ENCODE results near the gene ERVMER34-1. TPM values are rescaled to one million over a fixed set of nuclear protein-coding genes. Genes with fewer than 3 reads are reported as not detected.
A peak's percentile ranks its signal among the peaks of the same experiment; 100 is the strongest.

The ERVMER34-1 gene
- total RNA-seq, 1 donor from 2014 or later, result 0.05 TPM

DNA sequence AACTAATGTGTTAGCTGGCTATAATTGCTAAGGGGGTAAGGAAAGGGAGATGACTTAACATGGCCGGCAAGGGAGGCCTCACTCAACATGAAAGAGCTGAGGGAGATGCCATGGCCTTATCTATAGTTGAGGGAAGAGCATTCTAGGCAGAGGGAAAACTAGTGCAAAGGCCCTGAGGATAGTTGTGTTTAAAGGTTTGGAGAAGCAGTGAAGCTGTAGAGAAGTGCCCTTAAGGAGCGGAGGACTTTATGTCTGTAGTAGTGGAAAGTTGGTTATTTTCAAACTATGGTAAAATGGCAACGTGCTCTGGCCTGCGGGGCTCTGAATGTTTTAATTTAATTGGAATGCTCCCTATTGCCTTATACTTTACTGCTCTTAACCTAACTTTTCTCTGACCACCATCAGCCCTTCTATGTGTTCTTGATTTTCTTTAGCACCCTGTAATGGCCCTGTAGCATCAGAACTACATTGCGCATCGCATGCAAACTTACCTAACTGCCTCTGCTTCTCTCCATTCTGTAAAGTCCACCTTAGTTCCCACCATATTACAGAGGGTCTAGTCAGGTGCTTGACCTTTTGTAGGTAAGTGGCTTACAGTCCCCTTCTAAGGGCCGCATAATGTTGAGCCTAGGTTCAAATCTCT is 35.8 kb downstream of the ERVMER34-1 start:
- Mint-ChIP-seq H3K4me1 (ENCODE audit: low read depth) (peaks cover 51% of the 10 kb centered on the region), H3K9me3 (no peaks in the 10 kb centered on the region), H3K4me3 (peak overlapping the region; percentile 98), H3K27ac (peak overlapping the region; percentile 88), H3K36me3 (ENCODE audit: low read depth) (peaks cover 44% of the 10 kb centered on the region), H3K27me3 (ENCODE audit: insufficient read depth) (no peaks in the 10 kb centered on the region)
- intact Hi-C loops (cut with micrococcal nuclease), result no loop called here
- DNase-seq (ENCODE audit: low spot score), result no peak

DNA sequence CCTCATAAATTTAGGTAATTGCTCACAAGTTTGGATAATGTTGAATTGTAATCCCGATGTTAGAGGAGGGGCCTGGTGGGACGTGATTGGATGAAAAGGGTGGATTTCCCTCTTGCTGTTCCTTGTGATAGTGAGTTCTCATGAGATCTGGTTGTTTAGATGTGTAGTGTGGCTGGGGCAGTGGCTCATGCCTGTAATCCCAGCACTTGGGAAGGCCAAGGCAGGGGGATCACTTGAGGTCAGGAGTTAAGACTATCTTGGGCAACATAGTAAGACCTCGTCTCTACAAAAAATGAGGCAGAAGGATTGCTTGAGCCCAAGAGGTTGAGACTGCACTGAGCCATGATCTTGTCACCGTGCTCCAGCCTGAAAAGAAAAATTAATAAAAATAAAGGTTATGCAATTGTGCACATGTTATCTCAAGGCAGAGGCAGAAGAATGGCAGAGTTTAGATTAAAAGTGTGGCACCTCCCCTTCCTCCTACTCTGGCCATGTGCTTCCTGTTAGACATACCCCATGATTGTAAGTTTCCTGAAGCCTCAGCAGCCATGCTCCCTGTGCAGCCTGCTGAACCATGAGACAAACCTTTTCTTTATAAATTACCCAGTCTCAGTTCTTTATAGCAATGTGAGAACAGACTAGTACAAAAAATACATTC is 36.5 kb downstream of the ERVMER34-1 start:
- H3K27ac Mint-ChIP-seq, result peak overlapping the region; percentile 88
- H3K4me1 Mint-ChIP-seq (ENCODE audit: low read depth), result peaks cover 57% of the 10 kb centered on the region
- H3K4me3 Mint-ChIP-seq, result peak overlapping the region; percentile 98
- no peaks in the 10 kb centered on the region for H3K9me3 Mint-ChIP-seq
- peaks cover 44% of the 10 kb centered on the region for H3K36me3 Mint-ChIP-seq (ENCODE audit: low read depth)
- no peak for DNase-seq (ENCODE audit: low spot score)
- H3K27me3 Mint-ChIP-seq (ENCODE audit: insufficient read depth), result no peaks in the 10 kb centered on the region
- intact Hi-C loops (cut with micrococcal nuclease), result loop anchor here (5.0 kb wide), 2 partner anchors 167 to 1518 kb away; no protein-coding TSS in a partner anchor

DNA sequence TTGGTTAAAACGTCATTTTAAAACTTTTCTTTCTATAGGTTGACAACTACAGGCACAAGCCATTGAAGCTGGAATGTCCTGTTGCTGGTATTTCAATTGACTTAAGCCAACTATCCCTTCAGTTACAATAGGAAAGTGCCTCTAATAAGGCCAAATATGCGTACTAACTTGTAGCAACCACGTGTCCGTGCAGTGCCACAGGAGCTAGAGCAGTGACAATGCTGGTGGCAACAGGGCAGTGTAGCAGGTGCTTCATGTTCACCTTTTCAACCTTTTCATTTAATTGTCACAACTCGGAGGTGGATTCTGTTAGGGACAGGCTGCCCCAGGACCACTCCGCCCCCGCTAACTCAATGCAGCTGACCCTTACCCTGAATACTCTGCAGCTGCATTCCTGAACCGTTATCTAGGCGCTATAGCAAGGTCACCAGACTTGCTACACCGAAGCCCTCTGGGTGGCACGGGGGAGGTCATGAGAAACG is 37.7 kb downstream of the ERVMER34-1 start:
- Mint-ChIP-seq H3K36me3 (ENCODE audit: low read depth) (peaks cover 46% of the 10 kb centered on the region), H3K4me1 (ENCODE audit: low read depth) (peaks cover 57% of the 10 kb centered on the region), H3K9me3 (no peaks in the 10 kb centered on the region), H3K27ac (peak overlapping the region; percentile 96), H3K27me3 (ENCODE audit: insufficient read depth) (no peaks in the 10 kb centered on the region), H3K4me3 (peak overlapping the region; percentile 98)
- intact Hi-C loops (cut with micrococcal nuclease), result loop anchor here (2.0 to 5.0 kb wide), 3 partner anchors 125 to 1519 kb away; no protein-coding TSS in a partner anchor
- DNase-seq (ENCODE audit: low spot score), result no peak

DNA sequence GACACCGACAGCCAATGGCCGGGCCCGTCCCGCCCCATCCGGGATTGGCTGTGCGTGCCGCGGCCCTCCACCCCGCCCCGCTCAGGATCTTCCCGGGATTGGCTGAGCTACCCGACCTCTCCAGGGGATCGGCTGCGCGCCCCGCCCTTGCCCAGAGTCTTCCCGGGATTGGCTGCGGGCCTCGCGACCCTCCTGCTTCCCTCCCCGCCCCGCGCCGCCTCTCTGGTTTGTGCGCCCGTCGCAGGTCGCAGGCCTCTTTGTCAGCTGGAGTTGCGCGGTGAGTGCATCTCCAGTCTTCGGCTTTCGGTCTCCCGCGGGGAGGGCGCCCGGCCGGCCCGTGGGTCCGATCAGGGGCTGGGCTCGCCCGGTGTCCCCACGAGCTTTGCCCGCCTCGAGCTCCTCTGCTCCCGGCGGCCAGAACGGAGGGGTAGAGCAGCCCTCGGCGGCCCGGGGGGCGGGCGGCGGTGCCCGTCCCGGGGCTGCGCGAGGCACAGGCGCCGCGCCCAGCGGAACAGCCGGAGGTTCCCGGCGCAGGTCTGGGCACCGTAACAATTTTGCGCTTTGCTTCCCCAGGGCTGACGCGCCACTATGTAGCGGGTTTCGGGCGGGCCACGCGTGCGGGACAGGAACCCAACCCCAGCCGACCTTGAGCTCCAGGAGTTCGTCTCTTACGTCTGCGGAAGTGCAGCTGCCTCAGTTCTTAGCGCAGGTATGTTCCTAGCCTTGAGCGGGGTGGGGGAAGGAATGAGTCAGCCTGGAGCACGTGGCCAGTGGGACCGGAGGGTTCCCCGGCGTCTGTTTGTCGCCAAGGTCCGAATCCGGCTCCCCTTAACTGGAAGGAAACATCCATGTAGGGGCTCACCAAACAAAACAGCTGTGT is 38.7 kb downstream of the ERVMER34-1 start:
- Mint-ChIP-seq H3K36me3 (ENCODE audit: low read depth) (peaks cover 41% of the 10 kb centered on the region), H3K4me1 (ENCODE audit: low read depth) (peaks cover 57% of the 10 kb centered on the region), H3K27me3 (ENCODE audit: insufficient read depth) (no peaks in the 10 kb centered on the region), H3K9me3 (no peaks in the 10 kb centered on the region), H3K4me3 (peak overlapping the region; percentile 98), H3K27ac (peak overlapping the region; percentile 96)
- intact Hi-C loops (cut with micrococcal nuclease), result loop anchor here (1.0 to 5.0 kb wide), 9 partner anchors 10 to 1520 kb away; partner anchors contain the start of genes RASL11B, SCFD2 and USP46
- peak; percentile 97 for DNase-seq (ENCODE audit: low spot score)

DNA sequence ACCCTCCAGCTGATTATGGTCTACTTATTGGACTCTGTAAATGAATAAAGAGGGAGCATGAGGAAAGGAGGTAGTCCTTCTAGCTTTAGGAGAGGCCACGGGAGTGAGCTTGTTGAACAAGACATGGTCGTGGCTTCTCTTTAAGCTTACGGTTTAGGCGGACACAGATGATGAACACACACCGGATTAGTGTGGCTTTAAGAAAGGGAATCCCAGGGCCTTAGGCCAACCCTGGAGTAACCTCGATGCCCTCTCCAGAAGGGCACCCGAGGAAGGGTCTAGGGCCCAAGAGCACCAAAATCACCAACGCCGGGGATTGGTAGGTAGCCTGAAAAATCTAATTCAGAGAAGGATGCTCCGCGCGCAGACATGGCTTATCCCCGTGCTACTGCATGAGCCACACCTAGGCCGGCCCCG is 39.4 kb downstream of the ERVMER34-1 start:
- intact Hi-C loops (cut with micrococcal nuclease), result loop anchor here (1.0 to 5.0 kb wide), 9 partner anchors 10 to 1520 kb away; partner anchors contain the start of genes RASL11B, SCFD2 and USP46
- H3K9me3 Mint-ChIP-seq, result no peaks in the 10 kb centered on the region
- no peaks in the 10 kb centered on the region for H3K27me3 Mint-ChIP-seq (ENCODE audit: insufficient read depth)
- peak overlapping the region; percentile 74 for H3K27ac Mint-ChIP-seq
- DNase-seq (ENCODE audit: low spot score), result no peak
- H3K4me3 Mint-ChIP-seq, result peak overlapping the region; percentile 81
- H3K36me3 Mint-ChIP-seq (ENCODE audit: low read depth), result peaks cover 41% of the 10 kb centered on the region
- H3K4me1 Mint-ChIP-seq (ENCODE audit: low read depth), result peaks cover 57% of the 10 kb centered on the region

DNA sequence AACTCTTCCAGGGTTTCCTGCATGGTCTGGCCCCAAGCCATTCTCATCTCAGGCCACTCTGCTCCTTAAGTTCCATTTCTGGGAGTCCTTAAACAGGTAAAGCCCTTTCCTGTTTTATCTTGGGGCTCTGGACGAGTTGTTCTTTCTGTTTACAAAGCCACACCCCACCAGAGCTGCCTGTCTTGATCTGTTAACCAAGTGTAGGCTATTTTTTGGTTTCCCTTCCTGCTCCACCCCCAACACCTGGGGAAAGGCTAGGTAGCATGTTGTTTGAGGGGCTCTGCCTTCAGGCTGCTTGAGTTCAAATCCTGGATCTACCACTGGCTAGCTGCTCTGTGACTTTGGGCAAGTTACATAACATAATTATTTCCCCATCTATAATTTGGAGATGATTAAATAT is 40.0 kb downstream of the ERVMER34-1 start:
- Mint-ChIP-seq H3K27ac (no peak overlapping the region), H3K4me1 (ENCODE audit: low read depth) (peaks cover 57% of the 10 kb centered on the region), H3K9me3 (no peaks in the 10 kb centered on the region), H3K27me3 (ENCODE audit: insufficient read depth) (no peaks in the 10 kb centered on the region), H3K4me3 (peak overlapping the region; percentile 81), H3K36me3 (ENCODE audit: low read depth) (peaks cover 37% of the 10 kb centered on the region)
- no peak for DNase-seq (ENCODE audit: low spot score)
- intact Hi-C loops (cut with micrococcal nuclease), result loop anchor here (5.0 kb wide), 2 partner anchors 164 to 1521 kb away; no protein-coding TSS in a partner anchor

DNA sequence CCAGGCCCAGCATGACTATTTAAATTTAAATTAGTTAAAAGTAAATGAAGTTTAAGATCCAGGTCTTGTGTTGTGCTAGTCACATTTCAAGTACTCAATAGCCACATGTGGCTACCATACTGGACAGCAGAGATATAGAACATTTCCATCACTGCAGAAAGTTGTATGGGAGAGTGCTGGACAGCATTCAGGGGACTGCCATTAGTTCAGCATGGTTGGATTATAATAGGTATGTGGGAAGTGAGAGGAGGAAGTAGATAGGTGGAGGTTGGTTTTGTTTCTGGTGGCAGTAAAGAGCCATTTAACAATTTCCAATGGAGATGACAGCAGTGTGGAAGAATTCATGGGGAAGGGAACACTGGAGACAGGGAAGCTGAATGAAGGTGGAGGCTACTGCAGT is 42.1 kb downstream of the ERVMER34-1 start:
- H3K36me3 Mint-ChIP-seq (ENCODE audit: low read depth), result peaks cover 17% of the 10 kb centered on the region
- intact Hi-C loops (cut with micrococcal nuclease), result no loop called here
- no peak overlapping the region for H3K4me3 Mint-ChIP-seq
- H3K4me1 Mint-ChIP-seq (ENCODE audit: low read depth), result peaks cover 37% of the 10 kb centered on the region
- H3K9me3 Mint-ChIP-seq, result no peaks in the 10 kb centered on the region
- H3K27ac Mint-ChIP-seq, result no peak overlapping the region
- peaks cover 7% of the 10 kb centered on the region for H3K27me3 Mint-ChIP-seq (ENCODE audit: insufficient read depth)
- DNase-seq (ENCODE audit: low spot score), result no peak

DNA sequence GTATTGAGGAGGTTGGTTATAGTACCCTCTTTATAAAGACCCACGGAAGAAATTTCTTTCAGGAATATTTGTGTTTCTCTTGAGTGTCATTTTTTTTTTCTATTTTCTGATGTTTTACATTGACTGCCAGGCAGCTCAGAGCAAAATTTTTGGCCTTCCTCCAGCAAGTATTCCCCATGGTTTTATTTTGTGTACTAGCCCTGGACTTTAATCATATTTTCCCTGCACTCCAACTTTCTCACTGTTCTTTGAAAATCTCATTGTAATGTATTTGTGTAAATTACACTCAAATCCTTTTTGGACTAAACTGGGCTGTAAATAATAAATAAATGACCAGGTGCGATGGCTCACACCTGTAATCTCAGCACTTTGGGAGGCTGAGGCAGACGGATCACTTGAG is 46.6 kb downstream of the ERVMER34-1 start:
- Mint-ChIP-seq H3K4me1 (ENCODE audit: low read depth) (no peaks in the 10 kb centered on the region), H3K9me3 (no peaks in the 10 kb centered on the region), H3K4me3 (no peak overlapping the region), H3K27ac (no peak overlapping the region), H3K27me3 (ENCODE audit: insufficient read depth) (peaks cover 10% of the 10 kb centered on the region), H3K36me3 (ENCODE audit: low read depth) (peaks cover 4% of the 10 kb centered on the region)
- DNase-seq (ENCODE audit: low spot score), result no peak
- intact Hi-C loops (cut with micrococcal nuclease), result no loop called here

DNA sequence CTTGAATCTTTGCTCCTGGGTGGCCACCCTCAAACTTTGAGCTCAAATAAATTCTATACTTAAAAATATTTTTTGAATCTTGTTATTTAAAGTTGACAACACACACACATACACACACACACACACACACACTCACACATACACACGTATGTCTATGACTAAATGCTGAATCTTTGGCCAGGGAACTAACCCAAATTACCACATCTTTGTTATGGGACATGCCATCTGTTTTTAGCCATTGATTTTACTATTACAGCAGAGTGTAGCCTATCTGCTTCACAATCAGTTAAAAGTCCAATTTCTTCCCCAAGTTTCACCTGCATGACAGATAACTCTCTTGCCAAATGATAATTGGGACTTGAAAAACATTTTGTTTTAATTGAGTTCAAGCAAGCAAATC is 47.1 kb downstream of the ERVMER34-1 start:
- Mint-ChIP-seq H3K4me3 (no peak overlapping the region), H3K9me3 (no peaks in the 10 kb centered on the region), H3K27me3 (ENCODE audit: insufficient read depth) (peaks cover 10% of the 10 kb centered on the region), H3K27ac (no peak overlapping the region), H3K36me3 (ENCODE audit: low read depth) (peaks cover 1% of the 10 kb centered on the region), H3K4me1 (ENCODE audit: low read depth) (no peaks in the 10 kb centered on the region)
- DNase-seq (ENCODE audit: low spot score), result no peak
- intact Hi-C loops (cut with micrococcal nuclease), result no loop called here

DNA sequence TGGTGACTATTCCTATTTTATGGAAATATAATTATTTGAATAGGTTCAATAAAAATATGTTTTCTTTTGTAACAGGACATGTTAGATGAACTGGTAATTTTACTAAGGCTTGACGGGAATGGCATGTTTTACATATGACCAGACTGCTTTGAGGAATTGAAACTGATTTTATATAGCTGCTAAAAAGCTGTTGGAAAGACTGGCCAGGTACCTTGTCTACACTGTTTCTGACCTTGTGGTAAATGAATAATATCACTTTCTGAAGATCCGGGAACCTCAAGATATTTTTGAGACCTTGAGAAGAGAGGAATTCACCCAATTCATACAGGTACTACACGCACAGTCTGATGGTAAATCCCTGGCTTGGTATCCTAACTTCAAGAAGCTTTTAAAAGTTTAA is 50.0 kb downstream of the ERVMER34-1 start:
- Mint-ChIP-seq H3K9me3 (no peaks in the 10 kb centered on the region), H3K4me1 (ENCODE audit: low read depth) (peaks cover 6% of the 10 kb centered on the region), H3K27ac (no peak overlapping the region), H3K36me3 (ENCODE audit: low read depth) (peaks cover 1% of the 10 kb centered on the region), H3K27me3 (ENCODE audit: insufficient read depth) (peaks cover 17% of the 10 kb centered on the region), H3K4me3 (no peak overlapping the region)
- intact Hi-C loops (cut with micrococcal nuclease), result no loop called here
- no peak for DNase-seq (ENCODE audit: low spot score)

DNA sequence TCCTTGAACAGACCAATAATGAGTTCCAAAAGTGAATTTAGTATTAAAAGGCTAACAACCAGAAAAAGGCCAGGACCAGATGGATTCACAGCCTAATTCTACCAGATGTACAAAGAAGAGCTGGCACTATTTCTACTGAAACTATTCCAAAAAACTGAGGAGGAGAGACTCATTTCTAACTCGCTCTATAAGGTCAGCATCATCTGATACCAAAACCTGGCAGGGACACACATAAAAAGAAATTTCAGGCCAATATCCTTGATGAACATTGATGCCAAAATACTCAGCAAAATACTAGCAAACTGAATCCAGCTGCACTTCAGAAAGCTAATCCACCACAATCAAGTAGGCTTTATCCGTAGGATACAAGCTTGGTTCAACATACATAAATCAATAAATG is 56.3 kb downstream of the ERVMER34-1 start:
- intact Hi-C loops (cut with micrococcal nuclease), result no loop called here
- no peak for DNase-seq (ENCODE audit: low spot score)
- Mint-ChIP-seq H3K27ac (no peak overlapping the region), H3K9me3 (peaks cover 23% of the 10 kb centered on the region), H3K27me3 (ENCODE audit: insufficient read depth) (peaks cover 22% of the 10 kb centered on the region), H3K4me3 (no peak overlapping the region), H3K36me3 (ENCODE audit: low read depth) (peaks cover 3% of the 10 kb centered on the region), H3K4me1 (ENCODE audit: low read depth) (peaks cover 7% of the 10 kb centered on the region)

DNA sequence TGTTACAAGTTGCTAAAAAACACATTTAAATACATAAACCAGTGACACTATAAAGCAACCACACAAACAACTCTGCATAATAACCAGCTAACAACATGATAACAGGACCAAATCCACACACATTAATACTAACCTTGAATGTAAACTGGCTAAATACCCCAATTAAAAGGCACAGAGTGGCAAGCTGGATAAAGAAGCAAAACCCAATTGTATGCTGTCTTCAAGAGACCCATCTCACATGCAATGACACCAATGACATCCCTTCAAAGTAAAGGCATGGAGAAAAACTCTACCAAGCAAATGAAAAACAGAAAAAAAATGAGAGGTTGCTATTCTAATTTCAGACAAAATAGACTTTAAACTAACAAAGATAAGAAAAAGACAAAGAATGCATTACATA is 57.7 kb downstream of the ERVMER34-1 start:
- no peak overlapping the region for H3K27ac Mint-ChIP-seq
- intact Hi-C loops (cut with micrococcal nuclease), result no loop called here
- H3K4me3 Mint-ChIP-seq, result no peak overlapping the region
- peaks cover 7% of the 10 kb centered on the region for H3K4me1 Mint-ChIP-seq (ENCODE audit: low read depth)
- peaks cover 24% of the 10 kb centered on the region for H3K27me3 Mint-ChIP-seq (ENCODE audit: insufficient read depth)
- no peak for DNase-seq (ENCODE audit: low spot score)
- peaks cover 3% of the 10 kb centered on the region for H3K36me3 Mint-ChIP-seq (ENCODE audit: low read depth)
- H3K9me3 Mint-ChIP-seq, result peaks cover 23% of the 10 kb centered on the region
